Esophagus muscularis mucosa (tissue), 4 donors: ENCODE results near the gene POT1.

Experiments used
- EP300 ChIP-seq: sonication (generic); formaldehyde crosslinking; IDR thresholded peaks from one replicate; pipeline ENCODE4 v1.6.1; 2017; ENCODE audit warnings: antibody characterized with exemption
- POLR2A ChIP-seq: fragments of 450-650 bp; IDR thresholded peaks from one replicate; pipeline ENCODE4 v1.6.1; 2017; ENCODE audit warnings: antibody characterized with exemption, moderate library complexity, mild to moderate bottlenecking, low read depth
- TF ChIP-seq, protein P1 (sequence below), 3 experiments: fragments of 200-600 bp in 2 of 3; fragments of 450-650 bp in 1 of 3; sonication (generic) in 2 of 3; IDR thresholded peaks; one replicate each; pipeline ENCODE4 v1.5.1; 2017 to 2019; ENCODE audit warnings: antibody characterized with exemption in 3 of 3, mild to moderate bottlenecking in 2 of 3, moderate library complexity in 1 of 3

DNA sequence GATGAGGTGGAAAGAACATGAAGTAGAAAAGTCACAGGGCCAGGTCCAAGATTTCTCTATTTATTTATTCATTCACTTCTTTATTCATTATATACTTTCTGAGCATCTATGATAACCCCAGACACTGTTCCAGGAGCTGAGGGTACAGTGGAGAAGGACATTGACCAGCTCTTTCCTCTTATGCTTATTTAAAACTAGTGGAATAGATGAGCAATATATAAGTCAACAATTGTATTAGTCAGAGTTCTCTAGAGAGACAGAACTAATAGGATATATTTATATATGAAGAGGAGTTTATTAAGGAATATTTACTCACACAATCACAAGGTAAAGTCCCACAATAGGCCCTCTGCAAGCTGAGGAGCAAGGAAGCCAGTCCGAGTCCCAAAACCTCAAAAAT is 149.0 kb downstream of the POT1 start:
- TF ChIP-seq, protein P1, sequence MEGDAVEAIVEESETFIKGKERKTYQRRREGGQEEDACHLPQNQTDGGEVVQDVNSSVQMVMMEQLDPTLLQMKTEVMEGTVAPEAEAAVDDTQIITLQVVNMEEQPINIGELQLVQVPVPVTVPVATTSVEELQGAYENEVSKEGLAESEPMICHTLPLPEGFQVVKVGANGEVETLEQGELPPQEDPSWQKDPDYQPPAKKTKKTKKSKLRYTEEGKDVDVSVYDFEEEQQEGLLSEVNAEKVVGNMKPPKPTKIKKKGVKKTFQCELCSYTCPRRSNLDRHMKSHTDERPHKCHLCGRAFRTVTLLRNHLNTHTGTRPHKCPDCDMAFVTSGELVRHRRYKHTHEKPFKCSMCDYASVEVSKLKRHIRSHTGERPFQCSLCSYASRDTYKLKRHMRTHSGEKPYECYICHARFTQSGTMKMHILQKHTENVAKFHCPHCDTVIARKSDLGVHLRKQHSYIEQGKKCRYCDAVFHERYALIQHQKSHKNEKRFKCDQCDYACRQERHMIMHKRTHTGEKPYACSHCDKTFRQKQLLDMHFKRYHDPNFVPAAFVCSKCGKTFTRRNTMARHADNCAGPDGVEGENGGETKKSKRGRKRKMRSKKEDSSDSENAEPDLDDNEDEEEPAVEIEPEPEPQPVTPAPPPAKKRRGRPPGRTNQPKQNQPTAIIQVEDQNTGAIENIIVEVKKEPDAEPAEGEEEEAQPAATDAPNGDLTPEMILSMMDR (IDR thresholded peaks at IDR 0.05) = no peak
- TF ChIP-seq POLR2A (no peak), EP300 (no peak)
